B cell (primary cell): Measurements from ENCODE around the gene RFC2.

ENCODE experiments used
- EZH2 ChIP-seq: IDR thresholded peaks from 2 replicates; pipeline ENCODE4 v1.6.1; 2012; ENCODE audit warnings: borderline replicate concordance, low read depth, mild to moderate bottlenecking, moderate library complexity, low read length; ENCODE audit not compliant: insufficient read depth, poor library complexity, severe bottlenecking
- TF ChIP-seq, protein P1 (sequence below): fragments of 200-600 bp; IDR thresholded peaks from one replicate; pipeline ENCODE4 v1.8.0; 2022; ENCODE audit warnings: antibody characterized with exemption, mild to moderate bottlenecking

- TF ChIP-seq EZH2 = no peak
- TF ChIP-seq, protein P1, sequence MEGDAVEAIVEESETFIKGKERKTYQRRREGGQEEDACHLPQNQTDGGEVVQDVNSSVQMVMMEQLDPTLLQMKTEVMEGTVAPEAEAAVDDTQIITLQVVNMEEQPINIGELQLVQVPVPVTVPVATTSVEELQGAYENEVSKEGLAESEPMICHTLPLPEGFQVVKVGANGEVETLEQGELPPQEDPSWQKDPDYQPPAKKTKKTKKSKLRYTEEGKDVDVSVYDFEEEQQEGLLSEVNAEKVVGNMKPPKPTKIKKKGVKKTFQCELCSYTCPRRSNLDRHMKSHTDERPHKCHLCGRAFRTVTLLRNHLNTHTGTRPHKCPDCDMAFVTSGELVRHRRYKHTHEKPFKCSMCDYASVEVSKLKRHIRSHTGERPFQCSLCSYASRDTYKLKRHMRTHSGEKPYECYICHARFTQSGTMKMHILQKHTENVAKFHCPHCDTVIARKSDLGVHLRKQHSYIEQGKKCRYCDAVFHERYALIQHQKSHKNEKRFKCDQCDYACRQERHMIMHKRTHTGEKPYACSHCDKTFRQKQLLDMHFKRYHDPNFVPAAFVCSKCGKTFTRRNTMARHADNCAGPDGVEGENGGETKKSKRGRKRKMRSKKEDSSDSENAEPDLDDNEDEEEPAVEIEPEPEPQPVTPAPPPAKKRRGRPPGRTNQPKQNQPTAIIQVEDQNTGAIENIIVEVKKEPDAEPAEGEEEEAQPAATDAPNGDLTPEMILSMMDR = no peak
Observed at GRCh38 chr7:74300926-74301325, 46.7 kb upstream of the RFC2 start.
